ENCODE results near the gene TAP1.
"Not testable (repeated sequence)": the region's sequence is repeated elsewhere in the genome, so short reads cannot be mapped to it uniquely, and the experiment has no call there.

TAP1 gene

DNA sequence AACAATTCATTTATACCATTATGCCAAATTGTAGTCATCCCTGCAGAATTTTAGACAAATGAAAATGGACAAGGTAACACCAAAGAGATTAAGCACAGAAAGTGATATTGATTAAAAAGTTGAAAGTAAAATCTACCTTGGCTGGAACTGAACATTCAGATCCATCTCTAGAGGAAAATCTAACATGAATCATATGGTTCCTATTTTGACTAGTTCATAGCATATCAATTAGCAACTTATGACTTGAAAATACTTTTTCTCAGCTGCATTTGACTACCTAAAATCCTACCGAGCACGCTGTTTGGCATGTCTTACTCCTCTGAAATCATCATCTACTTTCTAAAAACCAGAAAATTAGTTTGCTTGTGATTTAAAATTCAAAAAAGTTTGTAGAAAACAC is 23.1 kb upstream of the TAP1 start:
- in situ Hi-C loops (cut with MboI; ENCODE audit: low pct_unique_long_range_greater_than_20kb, low sequenced_read_pairs, unreplicated experiment), result no loop called here
- DNase-seq (ENCODE audit: low spot score), result no peak
- TF ChIP-seq, protein P1, sequence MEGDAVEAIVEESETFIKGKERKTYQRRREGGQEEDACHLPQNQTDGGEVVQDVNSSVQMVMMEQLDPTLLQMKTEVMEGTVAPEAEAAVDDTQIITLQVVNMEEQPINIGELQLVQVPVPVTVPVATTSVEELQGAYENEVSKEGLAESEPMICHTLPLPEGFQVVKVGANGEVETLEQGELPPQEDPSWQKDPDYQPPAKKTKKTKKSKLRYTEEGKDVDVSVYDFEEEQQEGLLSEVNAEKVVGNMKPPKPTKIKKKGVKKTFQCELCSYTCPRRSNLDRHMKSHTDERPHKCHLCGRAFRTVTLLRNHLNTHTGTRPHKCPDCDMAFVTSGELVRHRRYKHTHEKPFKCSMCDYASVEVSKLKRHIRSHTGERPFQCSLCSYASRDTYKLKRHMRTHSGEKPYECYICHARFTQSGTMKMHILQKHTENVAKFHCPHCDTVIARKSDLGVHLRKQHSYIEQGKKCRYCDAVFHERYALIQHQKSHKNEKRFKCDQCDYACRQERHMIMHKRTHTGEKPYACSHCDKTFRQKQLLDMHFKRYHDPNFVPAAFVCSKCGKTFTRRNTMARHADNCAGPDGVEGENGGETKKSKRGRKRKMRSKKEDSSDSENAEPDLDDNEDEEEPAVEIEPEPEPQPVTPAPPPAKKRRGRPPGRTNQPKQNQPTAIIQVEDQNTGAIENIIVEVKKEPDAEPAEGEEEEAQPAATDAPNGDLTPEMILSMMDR (IDR thresholded peaks at IDR 0.05; ENCODE audit: extremely low read depth, insufficient read depth, missing control alignments), result no peak

DNA sequence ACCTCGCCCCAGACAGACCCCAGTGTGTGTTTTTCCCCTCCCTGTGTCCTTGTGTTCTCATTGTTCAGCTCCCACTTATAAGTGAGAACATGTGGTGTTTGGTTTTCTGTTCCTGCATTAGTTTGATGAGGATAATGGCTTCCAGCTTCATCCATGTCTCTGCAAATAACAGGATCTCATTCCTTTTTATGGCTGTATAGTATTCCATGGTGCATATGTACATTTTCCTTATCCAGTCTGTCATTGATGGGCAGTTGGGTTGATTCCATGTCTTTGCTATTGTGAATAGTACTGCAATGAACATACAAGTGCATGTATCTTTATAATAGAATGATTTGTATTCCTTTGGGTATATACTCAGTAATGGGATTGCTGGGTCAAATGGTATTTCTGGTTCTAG is 20.4 kb upstream of the TAP1 start:
- in situ Hi-C loops (cut with MboI; ENCODE audit: low pct_unique_long_range_greater_than_20kb, low sequenced_read_pairs, unreplicated experiment); DNase-seq (ENCODE audit: low spot score): not testable (repeated sequence)

DNA sequence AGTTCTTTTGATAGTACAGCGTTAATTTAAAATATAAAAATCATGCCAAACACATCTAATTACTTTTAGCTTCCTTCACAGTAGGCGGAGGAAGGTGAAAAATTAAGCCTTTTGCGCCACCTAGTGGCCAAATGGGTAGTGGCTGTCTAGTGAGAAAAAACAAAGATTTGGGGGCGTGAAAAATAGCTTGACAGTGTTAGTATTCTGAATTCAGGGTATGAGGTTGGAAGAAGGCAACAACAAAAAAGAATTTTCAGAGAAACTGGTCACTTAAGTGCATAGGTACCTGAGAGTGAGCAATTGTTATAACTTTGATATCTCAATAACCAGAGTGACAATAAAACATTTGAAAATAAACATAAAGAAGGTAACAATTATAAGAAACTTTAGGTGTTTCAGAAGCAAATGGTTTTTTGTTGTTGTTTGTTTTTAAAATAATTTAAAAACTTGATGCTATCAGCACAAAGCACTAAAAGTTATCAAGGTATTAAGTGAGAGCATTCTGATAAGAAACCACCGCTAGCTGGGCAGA is 14.8 kb upstream of the TAP1 start:
- DNase-seq (ENCODE audit: low spot score), result peak; percentile 52
- in situ Hi-C loops (cut with MboI; ENCODE audit: low pct_unique_long_range_greater_than_20kb, low sequenced_read_pairs, unreplicated experiment), result no loop called here
- TF ChIP-seq, protein P1 (IDR thresholded peaks at IDR 0.05; ENCODE audit: extremely low read depth, insufficient read depth, missing control alignments), result peak; percentile 85

DNA sequence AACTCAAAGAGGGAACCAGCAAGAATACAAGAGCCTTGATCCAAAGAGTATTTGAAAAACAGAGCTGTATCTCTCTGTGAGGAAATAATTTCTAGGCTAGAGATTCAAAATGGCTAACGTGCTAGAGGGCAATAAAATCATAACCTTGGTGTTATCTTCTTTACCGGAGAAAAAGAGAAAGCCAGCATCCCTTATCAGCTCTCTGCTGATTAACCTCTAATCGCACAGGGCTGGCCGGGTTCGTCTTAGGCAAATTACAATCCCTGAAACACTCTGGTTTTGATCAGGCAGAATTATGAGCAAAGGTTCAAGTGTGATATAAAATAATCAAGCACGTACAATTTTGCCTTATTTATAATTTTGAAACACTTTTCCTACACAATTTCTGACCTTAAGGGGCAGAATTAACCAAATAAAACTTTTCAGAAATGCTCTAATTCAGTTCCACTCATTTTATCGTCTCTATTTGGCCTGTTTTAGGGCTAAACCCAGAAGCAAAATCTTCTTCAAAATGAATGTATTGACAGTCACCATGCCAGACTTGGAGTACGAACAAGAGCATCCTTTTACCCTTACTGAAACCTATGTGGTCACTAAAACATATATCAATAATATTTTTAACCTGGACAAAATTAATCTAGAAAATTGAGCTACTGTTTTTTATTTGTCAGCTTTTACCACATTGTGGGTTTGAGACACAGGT is 14.2 kb upstream of the TAP1 start:
- DNase-seq (ENCODE audit: low spot score), result no peak
- in situ Hi-C loops (cut with MboI; ENCODE audit: low pct_unique_long_range_greater_than_20kb, low sequenced_read_pairs, unreplicated experiment), result no loop called here
- TF ChIP-seq, protein P1 (IDR thresholded peaks at IDR 0.05; ENCODE audit: extremely low read depth, insufficient read depth, missing control alignments), result no peak

DNA sequence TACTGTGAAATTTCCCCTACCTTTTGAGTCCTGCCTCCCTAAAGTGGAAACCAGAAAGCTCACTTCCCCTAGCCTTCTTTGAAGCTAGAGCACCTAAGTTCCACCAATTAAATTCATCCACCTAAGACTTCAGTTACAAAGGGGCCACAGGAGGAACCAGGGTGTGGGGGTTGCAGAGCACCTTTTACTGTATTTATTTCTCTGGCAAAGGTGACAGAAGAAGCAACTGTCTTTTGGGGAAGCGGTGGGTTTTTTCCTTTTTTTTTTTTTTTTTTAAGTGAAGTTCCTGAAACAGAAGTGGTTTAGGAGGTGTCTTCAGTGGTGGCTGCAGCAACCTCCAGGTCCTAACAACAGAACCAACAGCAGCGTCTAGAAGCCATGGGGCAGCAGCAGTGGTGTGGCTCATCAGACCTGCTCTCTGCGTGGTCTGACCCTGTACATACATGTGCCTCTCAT is 13.5 kb upstream of the TAP1 start:
- no peak for DNase-seq (ENCODE audit: low spot score)

DNA sequence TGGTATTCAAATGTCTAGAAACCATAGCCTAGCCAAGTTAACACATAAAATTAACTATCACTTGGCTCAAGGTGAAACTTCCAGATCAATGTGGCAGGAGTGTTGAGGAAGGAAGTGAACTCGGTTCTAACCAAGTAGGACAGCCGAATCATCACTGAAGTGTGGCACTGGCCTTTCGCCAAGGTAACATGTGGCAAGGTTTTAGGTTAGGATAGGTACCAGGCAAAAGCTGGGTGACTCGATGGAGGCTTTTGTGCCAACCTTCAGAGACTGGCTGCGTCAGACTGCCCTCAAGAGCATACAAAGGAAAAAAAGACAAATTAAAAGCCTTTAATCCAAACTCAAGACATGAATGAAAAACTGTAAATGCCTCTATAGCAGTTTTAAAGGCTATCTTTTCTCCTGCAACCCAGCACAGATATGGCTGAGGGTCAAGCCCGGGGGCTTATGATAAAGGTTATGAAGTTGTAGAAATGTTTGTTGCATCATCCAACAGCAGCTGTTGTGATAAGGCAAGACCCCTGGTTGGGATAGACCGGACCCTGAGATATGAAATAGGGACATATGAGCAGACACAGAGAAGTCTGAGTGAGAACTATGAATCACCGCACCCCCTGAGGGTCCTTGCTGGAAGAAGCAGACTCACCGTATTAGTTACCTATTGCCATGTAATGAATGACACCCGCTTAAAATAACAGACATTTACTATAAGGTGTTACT is 12.4 kb upstream of the TAP1 start:
- in situ Hi-C loops (cut with MboI; ENCODE audit: low pct_unique_long_range_greater_than_20kb, low sequenced_read_pairs, unreplicated experiment), result no loop called here
- TF ChIP-seq, protein P1 (IDR thresholded peaks at IDR 0.05; ENCODE audit: extremely low read depth, insufficient read depth, missing control alignments), result no peak
- no peak for DNase-seq (ENCODE audit: low spot score)

More for the DNA sequence above, 13.5 kb upstream of the TAP1 start:
- TF ChIP-seq, protein P1 (IDR thresholded peaks at IDR 0.05; ENCODE audit: extremely low read depth, insufficient read depth, missing control alignments), result no peak
- in situ Hi-C loops (cut with MboI; ENCODE audit: low pct_unique_long_range_greater_than_20kb, low sequenced_read_pairs, unreplicated experiment), result no loop called here

DNA sequence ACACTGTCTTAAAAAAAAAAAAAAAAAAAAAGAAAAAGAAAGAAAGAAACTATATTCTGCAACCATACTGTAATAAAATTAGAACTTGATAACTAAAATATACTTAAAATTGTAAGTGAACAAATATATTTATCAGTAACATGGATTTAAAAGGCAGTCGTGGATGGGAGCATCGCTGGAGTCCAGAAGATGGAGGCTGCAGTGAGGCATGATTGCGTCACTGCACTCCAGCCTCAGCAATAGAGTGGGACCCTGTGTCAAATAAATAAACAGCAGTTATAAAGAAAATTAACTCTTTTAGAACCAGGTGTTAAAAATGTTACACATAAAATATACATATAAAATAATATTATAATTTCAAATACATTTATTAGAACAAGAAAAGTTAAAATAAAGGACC is 9.2 kb upstream of the TAP1 start:
- in situ Hi-C loops (cut with MboI; ENCODE audit: low pct_unique_long_range_greater_than_20kb, low sequenced_read_pairs, unreplicated experiment), result no loop called here
- TF ChIP-seq, protein P1 (IDR thresholded peaks at IDR 0.05; ENCODE audit: extremely low read depth, insufficient read depth, missing control alignments), result no peak

More for the DNA sequence above, 9.2 kb upstream of the TAP1 start:
- no peak for DNase-seq (ENCODE audit: low spot score)

Data from GM13977 (cell line).